Forelimb muscle (tissue), 1 donor: Measurements from ENCODE around the gene AQP10. TPM values are rescaled to one million over a fixed set of nuclear protein-coding genes. Genes with fewer than 3 reads are reported as not detected.
"Not testable (repeated sequence)": the region's sequence is repeated elsewhere in the genome, so short reads cannot be mapped to it uniquely, and the experiment has no call there.

Source experiments
- DNase-seq: peaks from one replicate; pipeline ENCODE4 v3.0.0-alpha.2; 2013; ENCODE audit warnings: low read depth
- polyA plus RNA-seq: library from polyadenylated mRNA; unstranded; fragments of 120-200 nt; gene quantifications from one replicate; pipeline ENCODE4 v1.2.1, GENCODE V29; 2013; ENCODE audit not compliant: insufficient read length

Gene AQP10
- polyA plus RNA-seq, 1 donor, result not detected

GRCh38 chr1:154344977-154345837, 24.3 kb downstream of the AQP10 start:
- DNase-seq, result no peak

- DNase-seq, result no peak
Observed at GRCh38 chr1:154346276-154346917, 25.5 kb downstream of the AQP10 start.

GRCh38 chr1:154347961-154348360, 27.1 kb downstream of the AQP10 start:
- no peak for DNase-seq

- no peak for DNase-seq
Observed at GRCh38 chr1:154348429-154349076, 27.7 kb downstream of the AQP10 start.

GRCh38 chr1:154349121-154349520, 28.2 kb downstream of the AQP10 start:
- no peak for DNase-seq

- DNase-seq, result no peak
Observed at GRCh38 chr1:154350383-154350782, 29.5 kb downstream of the AQP10 start.

- DNase-seq, result no peak
Observed at GRCh38 chr1:154351363-154352068, 30.6 kb downstream of the AQP10 start.

- DNase-seq, result no peak
Observed at GRCh38 chr1:154352245-154352580, 31.3 kb downstream of the AQP10 start.

- no peak for DNase-seq
Observed at GRCh38 chr1:154352581-154353459, 31.9 kb downstream of the AQP10 start.

GRCh38 chr1:154353460-154353904, 32.6 kb downstream of the AQP10 start:
- DNase-seq, result no peak

- DNase-seq, result no peak
Observed at GRCh38 chr1:154353966-154354365, 33.1 kb downstream of the AQP10 start.

- no peak for DNase-seq
Observed at GRCh38 chr1:154358519-154358918, 37.6 kb downstream of the AQP10 start.

- DNase-seq, result no peak
Observed at GRCh38 chr1:154360288-154360687, 39.4 kb downstream of the AQP10 start.

GRCh38 chr1:154360881-154361280, 40.0 kb downstream of the AQP10 start:
- DNase-seq, result not testable (repeated sequence)

- no peak for DNase-seq
Observed at GRCh38 chr1:154361357-154361756, 40.5 kb downstream of the AQP10 start.

GRCh38 chr1:154371436-154371835, 50.5 kb downstream of the AQP10 start:
- DNase-seq, result no peak

- DNase-seq, result not testable (repeated sequence)
Observed at GRCh38 chr1:154373777-154374357, 53.0 kb downstream of the AQP10 start.
